GM21576 (cell line): ENCODE measurements around the gene TMEM203.

Experiments
- ATAC-seq: cut with Tn5 transposase; IDR thresholded peaks from one replicate; pipeline ENCODE4 v1.9.1; 2021; ENCODE audit warnings: mild to moderate bottlenecking, moderate library complexity; ENCODE audit not compliant: unreplicated experiment

TMEM203 gene

DNA sequence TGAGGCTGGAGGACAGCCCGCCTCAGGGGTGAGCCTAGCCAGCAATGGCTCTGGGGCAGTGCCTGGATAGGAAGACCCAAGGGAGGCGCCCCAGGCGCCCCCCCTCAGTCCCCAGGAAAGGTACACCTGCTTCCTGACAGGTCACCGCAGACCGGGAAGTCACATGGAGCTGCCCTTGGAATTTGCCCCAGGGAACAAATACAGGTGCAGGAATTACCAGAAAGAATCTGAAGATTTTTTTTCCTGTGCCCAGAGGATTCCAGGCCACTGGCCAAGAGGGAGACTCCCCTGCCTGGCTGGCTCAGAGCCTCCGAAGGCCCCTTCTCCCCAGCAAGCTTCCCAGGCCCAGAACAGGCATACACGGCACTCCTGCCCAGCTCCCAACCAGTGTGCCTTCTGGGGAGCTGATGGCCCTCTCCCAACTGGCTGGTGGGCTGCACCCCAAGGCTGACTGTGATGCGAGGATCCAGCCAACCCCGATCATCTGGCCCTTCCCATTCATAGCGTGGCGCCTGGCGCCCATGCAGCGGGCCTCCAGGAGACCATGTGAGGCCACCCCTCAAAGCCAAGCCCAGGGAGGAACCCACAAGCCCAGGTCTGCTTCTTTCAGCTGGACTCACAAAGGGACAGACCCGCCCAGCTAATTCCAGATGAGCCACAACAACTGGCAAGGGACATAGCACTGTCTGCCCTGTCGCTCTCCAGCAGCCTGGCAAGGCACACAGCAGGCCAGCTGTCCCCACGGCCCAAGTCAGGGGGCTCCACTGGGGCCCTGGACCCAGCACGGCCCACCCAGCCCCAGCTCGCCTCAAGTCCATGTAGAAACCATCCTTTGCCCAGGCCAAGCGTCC, 7.2 kb downstream of the TMEM203 start:
- ATAC-seq = no peak

DNA sequence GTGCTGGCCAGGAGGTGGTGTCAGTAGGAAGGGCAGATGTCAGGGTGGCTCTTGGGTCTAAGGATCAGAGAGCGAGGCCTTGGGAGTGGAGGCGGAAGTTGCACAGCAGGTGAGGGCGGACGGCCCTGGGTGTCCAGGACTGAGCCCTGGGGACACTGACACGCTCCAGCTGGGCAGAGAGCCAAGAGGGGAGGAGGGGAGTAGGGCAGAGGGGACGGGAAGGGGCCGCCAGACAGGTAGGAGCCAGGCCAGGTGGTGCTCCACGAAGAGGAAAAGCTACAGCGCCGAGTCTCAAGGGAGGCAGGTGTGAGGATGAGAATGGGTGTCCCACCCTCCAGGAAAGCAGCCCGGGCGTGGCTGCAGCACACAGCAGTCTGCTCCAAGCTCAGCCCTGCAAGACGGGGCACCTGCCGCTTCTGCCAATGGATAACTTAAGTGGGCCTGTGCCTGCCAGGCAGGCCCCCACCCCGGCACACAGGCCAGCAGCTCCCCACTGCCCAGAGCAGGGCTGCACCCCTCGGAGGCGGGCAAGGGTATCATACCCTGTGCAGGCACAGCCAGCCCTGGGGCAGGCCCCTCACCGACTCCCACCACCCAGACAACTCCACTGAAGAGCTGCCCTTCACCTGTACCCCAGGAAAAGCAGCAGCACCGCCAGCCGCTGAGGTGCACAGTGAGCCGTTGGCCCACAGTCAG, 9.8 kb downstream of the TMEM203 start:
- ATAC-seq = no peak

DNA sequence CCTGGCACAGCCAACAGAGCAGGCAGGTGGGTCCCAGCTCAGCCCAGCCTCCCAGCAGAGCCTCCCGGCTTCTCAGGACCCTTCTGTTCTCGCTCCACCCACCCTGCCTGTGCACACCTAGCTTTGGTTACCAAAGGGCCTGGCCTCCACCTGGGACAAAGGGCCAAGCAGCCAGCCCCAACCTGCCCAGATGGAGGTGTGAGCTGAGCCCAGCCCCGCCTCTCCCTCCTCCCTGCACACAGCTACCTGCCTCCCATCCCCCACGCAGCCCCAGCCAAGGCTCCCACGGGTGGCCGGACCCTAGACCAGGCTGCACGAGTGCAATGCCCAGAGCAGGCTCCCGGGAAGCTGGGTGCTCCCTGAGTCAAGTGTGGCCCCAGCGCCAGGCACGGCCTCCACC, 10.5 kb downstream of the TMEM203 start:
- no peak for ATAC-seq

DNA sequence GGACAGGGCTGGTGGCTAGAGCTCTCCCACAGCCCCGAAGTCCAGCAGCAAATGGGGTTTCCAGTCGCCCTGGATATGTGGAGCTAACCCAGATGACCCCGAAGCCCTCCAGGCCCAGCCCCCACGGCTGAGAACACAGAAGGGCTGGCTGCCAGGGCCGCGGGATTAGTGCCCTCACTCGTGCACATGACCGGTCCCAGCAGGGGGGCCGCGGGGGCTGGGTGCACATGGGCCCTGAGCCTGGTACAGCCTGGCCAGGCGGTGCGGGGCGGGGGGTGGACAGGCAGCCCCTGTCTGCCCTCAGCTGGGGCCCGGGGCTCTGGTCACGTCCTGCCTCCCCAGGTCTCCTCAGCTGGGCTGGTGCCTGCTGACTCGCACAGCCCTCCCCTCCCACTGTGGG, 11.1 kb downstream of the TMEM203 start:
- no peak for ATAC-seq

DNA sequence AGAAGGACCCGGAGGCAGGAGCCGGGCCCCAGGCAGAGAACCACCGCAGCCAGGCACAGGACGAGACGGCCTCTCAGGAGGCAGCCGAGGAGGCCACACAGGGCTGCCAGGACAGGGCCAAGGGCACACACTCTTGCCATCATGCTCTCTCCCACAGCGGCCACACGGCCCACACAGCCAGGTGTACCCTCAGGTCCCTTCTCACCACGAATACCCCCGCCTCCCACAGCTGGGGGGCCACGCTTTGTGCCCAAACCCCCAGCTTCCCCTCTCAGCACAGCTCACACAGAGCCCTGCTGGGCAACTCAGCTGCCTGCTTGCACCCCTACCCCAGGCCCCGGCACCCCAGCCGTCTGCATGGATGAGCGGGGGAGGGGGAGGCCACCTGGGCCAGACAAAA, 11.7 kb downstream of the TMEM203 start:
- no peak for ATAC-seq

DNA sequence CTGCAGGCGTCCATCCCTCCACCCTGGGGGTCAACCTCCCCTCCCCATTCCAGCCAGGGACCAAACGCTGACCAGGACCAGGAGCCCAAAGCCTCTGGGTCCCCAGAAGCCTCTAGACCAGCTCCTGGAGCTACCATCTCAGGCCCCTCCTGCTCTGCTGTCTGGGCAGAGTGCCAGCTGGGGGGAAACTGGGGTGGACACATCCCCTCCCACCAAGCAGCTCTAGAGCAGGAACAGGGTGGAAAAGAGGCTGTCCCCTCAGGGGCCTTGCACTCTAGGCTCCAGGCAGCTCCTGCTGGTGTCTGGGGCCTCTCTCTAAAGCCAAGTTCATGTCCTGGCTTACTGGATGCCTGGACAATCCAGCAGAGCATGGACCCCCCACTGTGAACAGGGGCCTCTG, 12.6 kb downstream of the TMEM203 start:
- no peak for ATAC-seq

DNA sequence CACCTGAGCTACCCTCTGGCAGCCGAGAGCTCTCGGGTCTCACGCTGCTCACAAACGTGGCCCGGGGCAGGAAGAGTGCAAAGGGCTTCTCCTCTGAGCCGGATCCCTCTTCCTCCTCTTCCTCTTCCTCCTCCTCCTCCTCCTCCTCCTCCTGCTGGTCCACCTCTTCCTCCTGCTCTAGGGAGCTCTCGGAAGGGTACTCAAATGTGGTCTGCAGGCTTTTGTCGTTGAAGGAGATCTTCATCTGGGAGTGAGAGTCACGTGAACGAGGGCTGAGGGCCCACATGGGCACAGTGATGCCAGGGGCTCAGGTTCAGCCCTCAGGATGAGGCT, 13.0 kb downstream of the TMEM203 start:
- no peak for ATAC-seq

DNA sequence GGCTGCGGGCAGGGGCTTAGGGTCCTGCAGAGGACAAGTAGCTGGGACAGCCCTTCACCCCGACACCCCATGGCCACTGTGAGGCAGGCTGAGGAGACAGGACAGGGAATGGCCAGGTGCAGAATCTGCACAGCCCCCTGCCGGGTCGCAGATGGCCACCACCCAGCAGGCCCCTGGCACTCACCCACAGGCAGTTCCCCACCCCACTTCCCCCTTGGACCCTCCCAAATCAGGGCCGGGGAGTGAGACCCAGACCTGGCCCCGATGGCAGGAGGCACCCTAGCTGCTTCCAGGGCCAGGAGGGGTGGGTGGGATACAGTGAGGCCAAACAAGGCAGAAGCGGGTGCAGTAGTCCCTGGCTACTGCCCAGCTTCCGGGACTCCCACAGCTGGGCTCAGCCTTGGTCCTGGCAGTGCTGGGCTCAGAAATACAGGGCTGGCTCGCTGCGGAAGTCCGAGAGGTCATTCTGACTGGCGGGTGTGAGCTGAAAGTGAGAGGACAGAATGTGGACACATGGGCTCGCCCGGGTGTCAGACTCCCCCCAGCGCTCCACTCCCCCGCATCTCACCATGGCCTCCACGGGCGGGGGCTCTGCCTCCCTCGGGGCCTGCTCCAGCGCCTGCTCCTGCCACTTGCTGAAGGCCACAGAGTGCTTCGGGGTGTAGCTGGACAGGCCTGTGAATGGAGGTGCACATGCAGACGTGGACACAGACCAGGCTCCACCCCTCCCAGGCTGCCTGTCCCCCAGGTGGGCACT, 13.6 kb downstream of the TMEM203 start:
- no peak for ATAC-seq

DNA sequence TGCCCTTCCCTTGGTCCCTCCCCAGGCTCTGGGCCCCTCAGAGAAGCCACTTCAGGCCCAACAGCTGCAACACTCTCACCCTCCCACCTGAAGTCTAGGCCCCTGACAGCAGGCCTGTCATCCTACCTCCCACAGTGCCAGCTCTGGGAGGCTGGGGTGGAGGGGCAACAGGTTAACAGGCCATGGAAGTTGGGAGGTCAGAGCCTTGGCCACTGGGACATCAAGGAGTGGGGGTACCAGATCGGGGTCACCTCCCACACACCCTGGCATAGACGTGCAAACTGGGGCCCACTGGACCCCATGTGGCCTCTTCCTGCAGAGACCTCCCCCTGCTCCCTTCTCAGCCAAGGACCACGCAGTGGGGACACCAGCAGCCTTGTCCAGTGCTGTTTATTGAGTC, 14.2 kb downstream of the TMEM203 start:
- no peak for ATAC-seq

DNA sequence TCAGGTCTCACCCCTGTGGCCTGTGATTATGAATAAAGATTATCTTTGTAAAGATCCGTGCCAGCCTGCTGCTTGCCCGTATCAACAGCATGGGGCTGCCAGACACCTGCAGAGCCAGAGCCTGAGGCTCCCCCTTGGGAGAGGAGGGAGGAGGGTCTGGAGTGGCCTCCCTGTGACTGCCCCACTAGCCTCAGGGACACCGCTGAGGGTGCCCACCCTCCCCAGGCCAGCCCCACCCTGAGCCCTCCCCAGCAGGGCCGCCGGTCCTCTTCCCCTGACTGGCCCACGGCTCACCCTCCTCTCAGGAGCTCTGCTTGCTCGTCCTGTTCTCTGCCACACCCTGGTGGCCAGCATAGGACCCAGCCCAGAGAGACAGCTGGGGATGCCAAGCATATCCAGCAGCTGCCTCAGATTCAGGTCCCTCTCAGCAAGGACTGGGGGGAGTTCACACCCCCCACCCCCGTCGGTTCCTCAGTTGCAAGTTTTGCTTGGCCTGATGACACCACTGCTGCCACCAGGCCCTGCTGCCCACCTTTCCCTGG, 15.1 kb downstream of the TMEM203 start:
- no peak for ATAC-seq

DNA sequence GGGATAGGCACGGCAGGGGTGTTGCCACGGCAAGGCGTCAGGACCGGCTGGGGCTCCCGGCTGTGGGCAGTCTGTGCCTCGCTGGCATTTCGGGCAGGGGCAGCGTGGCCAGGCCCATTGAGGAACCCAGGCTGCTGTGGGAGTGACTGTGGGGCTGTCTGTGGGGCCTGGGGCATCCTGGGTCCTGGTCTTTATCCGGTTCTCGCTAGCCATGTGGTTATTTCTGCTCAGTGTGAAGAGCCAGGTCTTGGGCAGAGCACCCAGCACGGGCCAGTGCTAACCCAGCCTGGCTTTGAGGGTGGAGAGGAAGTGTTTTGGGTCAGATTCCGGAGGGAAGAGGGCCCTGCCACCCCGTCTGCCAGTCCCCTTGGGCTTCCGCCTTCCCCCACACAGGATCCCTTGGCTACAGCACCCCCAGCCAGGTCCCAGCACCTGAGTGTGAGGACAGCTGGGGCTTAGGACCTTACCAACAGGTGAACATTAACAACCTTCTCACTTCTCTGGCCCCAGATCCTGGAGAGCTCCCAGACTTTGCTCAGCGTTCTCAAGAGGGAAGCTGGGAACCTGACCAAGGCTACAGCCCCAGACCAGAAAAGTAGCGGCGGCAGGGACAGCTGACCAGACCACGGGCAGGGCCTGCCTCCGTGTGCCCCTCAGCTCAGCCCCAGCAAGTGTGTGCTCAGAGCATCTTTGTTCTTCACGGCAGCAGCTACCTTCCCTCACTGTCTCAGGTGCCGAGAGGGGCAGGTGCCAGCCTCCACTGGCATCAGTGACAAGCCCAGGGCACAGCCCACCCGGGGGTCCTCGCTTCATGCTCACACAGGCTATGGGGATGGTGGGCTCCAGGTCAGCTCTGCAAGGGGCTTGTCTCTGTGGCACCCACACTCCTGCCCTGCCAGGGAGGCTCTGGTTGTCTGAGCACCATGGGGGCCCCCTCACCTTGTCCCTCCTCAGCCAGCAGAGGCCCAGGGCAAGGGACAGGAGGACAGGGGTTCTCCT, 15.9 kb downstream of the TMEM203 start:
- no peak for ATAC-seq

DNA sequence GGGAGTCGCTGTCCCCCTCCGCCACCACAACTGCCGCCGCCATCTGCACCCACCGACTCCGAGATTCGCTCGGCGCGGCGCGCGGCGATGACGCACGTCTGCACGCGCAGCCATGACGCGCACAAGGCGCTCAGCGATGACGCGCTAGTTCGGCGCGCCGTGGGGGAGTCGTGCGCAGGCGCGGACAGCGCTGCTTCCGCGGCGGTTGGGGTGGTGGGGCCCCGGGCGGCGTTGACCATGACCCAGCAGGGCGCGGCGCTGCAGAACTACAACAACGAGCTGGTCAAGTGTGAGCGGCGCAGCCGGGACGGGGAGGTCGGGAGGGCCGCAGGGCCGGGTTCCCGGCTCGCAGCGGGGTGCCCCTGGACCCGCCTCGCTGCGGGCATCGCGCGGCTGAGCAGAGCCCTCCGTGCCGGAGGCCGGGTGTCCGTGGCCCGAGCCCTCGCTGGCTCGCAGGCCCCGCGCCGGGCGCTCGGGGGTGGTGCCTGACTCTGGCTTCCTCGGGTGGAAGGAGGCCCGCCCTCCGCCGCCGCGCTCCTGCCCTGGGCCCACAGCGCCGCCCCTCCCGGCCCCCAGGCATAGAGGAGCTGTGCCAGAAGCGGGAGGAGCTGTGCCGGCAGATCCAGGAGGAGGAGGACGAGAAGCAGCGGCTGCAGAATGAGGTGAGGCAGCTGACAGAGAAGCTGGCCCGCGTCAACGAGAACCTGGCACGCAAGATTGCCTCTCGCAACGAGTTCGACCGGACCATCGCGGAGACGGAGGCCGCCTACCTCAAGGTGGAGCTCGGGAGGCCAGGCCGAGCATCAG, 16.8 kb downstream of the TMEM203 start, which contains the start of the genes ANAPC2 and SSNA1:
Gene ANAPC2 (minus strand): TSS at position 71 of the 807 bp plus-strand sequence. CDS start 28 bp downstream, at position 43.
Gene SSNA1 (plus strand): TSS at position 187 of the 807 bp plus-strand sequence. CDS start 51 bp downstream, at position 238.
- peak; percentile 74 for ATAC-seq

DNA sequence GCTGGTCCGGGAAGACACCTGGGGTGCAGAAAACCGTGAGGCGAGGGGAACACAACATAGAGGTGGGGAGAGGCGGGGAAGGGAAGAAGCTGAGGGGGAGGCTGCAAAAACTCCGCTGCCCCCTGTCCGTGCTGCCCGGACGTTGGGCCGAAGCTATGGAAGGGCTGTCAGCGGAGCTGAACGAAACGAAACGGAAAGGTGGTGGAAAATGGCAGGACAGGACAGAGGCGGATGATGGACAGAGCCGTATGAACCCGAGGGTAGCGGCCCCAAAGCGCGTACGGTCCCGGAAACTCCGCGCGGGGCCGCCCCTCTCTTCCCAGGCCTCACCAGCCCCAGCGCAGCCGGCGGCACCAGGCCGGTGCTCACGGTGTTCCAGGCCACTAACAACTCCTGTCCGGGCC, 17.4 kb downstream of the TMEM203 start:
- no peak for ATAC-seq

DNA sequence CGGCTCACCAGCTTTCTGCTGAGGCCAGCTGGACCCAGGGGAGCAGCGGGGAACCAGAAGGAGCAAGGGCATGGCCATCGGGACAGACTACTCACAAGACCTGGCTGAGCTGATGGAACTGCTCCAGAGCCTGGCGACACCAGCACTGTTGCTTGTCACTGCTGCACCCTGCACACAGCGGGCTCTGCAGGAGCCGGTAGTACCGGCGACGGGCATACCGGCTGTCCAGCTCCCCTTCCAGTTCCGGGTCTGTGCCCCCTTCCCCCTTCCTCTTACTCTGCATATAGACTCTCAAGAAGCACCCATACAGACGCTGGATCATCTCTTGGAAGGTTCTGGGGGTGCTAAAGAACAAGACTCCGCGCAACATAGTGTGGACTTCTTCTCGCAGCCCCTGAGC, 18.1 kb downstream of the TMEM203 start:
- ATAC-seq = no peak

DNA sequence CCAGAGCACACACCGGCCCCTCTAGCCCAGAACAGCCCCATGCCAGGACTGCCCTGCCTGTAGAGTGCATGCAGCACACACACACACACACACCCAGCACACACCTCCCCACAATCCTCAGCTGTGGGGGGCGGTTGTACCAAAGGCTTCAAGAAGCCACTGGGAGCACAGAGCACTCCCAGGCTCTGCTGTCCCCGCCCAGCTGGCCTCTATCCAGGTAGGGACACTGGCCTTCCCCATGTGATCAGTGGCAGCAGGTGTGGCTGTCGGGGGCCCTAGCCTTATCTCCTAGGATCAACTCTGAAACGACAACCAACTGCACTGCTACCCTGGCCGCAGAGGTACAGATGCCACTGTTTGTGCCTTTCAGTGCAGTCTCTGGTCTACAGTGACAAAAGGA, 19.1 kb downstream of the TMEM203 start:
- no peak for ATAC-seq

DNA sequence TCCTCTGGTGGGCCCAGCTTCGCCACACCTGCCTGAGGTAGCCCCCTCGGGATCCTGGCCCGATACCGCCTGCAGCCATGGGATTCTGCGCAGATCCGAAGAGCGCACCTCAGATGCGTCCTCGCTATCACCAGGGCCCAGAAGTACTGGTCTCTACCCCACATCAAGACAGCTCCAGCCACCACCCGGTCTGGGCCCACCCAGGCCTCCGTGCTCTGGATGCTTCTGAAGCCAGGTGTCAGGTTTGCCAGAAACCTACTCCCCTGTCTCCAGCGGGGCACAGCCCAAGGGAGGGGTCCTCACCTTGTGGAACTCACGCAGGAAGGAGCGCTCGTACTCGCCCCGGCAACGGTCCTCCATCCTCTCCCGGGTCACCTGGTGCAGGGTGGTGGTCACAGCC, 19.5 kb downstream of the TMEM203 start:
- ATAC-seq = no peak

DNA sequence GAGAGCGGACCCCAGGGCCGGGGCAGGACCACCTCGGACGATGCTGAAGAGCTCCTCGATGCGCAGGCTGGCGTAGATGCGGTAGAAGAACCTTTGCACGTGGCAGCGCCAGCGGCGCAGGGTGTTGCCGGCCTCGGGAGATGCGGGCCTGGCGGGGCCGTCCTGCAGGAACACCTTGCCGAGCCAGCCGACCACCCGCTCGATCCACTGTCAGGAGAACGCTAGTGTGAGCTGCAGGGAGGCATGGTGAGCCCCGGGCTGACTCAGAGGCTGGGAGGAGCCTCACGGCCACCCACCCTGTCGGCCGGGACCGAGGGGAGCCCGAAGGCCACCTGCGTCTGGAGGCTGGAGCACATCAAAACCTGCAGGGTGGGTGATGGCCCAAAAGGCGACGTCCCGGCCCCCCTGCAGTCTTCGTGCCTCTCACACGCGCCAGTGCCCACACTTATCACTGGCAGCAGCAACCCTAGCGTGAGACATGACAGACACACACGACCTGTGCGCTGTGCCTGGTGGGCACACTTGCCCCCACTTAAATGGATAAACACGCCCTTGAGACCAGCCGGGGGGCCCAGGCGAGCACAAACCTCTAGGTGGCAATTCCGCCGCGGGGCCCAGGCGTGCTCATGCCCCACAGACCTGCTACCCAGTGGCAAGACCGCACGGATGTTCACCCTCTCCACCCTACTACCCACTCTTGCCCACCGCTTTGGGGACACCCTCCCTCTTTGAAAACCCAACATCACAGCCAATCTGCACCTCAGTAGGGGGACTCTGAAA, 20.4 kb downstream of the TMEM203 start:
- ATAC-seq = no peak

DNA sequence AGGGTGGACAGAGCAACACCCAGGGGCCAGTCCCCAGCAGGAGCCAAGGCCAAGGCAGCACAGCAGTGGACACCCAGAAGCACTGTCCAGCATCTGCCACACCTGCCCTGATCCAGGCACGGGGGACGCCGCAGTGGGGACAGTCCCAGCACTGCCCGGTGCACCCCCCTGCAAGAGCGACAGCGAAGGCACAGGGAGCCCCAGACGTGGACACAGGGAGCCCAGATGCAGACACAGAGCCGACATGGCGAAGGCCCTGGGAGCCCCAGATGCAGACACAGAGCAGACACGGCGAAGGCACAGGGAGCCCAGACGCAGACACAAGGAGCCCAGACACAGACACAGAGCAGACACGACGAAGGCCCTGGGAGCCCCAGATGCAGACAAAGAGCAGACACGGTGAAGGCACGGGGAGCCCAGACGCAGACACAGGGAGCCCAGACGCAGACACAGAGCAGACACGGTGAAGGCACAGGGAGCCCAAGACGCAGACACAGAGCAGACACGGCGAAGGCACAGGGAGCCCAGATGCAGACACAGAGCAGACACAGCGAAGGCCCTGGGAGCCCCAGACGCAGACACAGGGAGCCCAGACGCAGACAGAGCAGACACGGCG, 21.4 kb downstream of the TMEM203 start:
- no peak for ATAC-seq
